Measurements from ENCODE around the gene MLEC.
"Not testable (repeated sequence)": the region's sequence is repeated elsewhere in the genome, so short reads cannot be mapped to it uniquely, and the experiment has no call there.

Gene MLEC

DNA sequence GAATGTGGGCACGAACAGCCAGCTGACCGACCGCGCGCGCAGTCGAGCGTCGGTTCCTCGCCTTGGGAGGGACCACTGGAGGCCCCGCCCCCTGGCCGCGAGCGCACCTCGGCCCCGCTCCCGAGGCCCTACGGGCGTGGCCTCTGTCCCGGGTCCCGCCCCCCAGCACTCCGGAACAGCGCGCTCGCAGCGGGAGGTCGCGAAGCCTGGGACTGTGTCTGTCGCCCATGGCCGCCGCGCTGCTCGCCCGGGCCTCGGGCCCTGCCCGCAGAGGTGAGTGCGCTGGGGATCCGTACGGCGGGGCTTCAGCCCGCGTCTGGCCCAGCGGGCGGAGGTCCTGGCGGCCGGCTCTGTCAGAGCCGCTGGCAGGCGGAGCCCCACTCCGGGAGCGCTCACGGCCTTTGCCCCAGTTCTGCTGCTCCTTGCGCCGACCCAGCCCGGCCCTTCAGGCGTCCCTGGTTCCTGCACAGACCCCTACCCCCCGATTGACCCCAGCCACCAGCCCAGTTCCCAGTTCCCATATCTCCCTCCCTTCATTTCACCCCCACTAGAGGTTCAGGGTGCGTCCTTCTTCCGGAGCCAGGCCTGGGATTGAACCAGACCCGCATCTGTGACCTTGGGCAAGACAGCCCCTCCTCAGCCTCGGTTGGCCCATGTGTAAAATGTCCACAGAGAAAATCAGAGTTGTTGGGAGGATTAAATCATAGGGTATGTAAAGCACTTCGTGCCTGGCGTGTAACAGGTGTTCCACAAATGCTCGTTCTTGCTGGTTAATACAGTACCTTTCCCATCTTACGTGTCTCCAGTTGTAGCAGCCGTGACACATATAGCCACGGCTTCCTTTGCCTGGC, 38.9 kb downstream of the MLEC start, which contains the start of gene ACADS:
ACADS (plus strand) TSS at position 168 of the 851 bp plus-strand sequence; CDS start at position 228, 60 bp downstream.
- H3K9ac ChIP-seq (ENCODE audit: low read length in 5 of 5), result peak within 1 kb of the TSS; percentile 82 to 89 (median 87)
- H3K27me3 ChIP-seq (ENCODE audit: control insufficient read depth in 5 of 5, insufficient read depth in 4 of 5, low read length in 5 of 5), result no peaks in the 10 kb centered on the region
- H3K27ac ChIP-seq (ENCODE audit: low read depth, low read length), result peak within 1 kb of the TSS; percentile 88
- H3K9me3 ChIP-seq (ENCODE audit: control insufficient read depth in 5 of 5, low read length in 5 of 5), result no peaks in the 10 kb centered on the region
- peak within 1 kb of the TSS; percentile 76 to 93 (median 83) for H3K4me3 ChIP-seq (ENCODE audit: low read depth in 1 of 5, low read length in 5 of 5)
- H3K4me1 ChIP-seq (ENCODE audit: control insufficient read depth in 5 of 5, insufficient read depth in 5 of 5, low read length in 5 of 5), result peaks cover 5 to 50% (median 42%) of the 10 kb centered on the region in 5 donors
- peaks cover 0 to 54% (median 42%) of the 10 kb centered on the region in 5 donors for H3K36me3 ChIP-seq (ENCODE audit: control insufficient read depth in 5 of 5, insufficient read depth in 5 of 5, low read length in 5 of 5)

- peak overlapping the region; percentile 82 to 89 (median 87) for H3K9ac ChIP-seq (ENCODE audit: low read length in 5 of 5)
- peaks cover 0 to 49% (median 36%) of the 10 kb centered on the region in 5 donors for H3K36me3 ChIP-seq (ENCODE audit: control insufficient read depth in 5 of 5, insufficient read depth in 5 of 5, low read length in 5 of 5)
- H3K4me1 ChIP-seq (ENCODE audit: control insufficient read depth in 5 of 5, insufficient read depth in 5 of 5, low read length in 5 of 5), result peaks cover 3 to 45% (median 36%) of the 10 kb centered on the region in 5 donors
- H3K4me3 ChIP-seq (ENCODE audit: low read depth in 1 of 5, low read length in 5 of 5), result peak overlapping the region; percentile 76 to 93 (median 83)
- no peaks in the 10 kb centered on the region for H3K9me3 ChIP-seq (ENCODE audit: control insufficient read depth in 5 of 5, low read length in 5 of 5)
- H3K27me3 ChIP-seq (ENCODE audit: control insufficient read depth in 5 of 5, insufficient read depth in 4 of 5, low read length in 5 of 5), result no peaks in the 10 kb centered on the region
- peak overlapping the region; percentile 88 for H3K27ac ChIP-seq (ENCODE audit: low read depth, low read length)
Observed at GRCh38 chr12:120726510-120726793, 39.5 kb downstream of the MLEC start.

DNA sequence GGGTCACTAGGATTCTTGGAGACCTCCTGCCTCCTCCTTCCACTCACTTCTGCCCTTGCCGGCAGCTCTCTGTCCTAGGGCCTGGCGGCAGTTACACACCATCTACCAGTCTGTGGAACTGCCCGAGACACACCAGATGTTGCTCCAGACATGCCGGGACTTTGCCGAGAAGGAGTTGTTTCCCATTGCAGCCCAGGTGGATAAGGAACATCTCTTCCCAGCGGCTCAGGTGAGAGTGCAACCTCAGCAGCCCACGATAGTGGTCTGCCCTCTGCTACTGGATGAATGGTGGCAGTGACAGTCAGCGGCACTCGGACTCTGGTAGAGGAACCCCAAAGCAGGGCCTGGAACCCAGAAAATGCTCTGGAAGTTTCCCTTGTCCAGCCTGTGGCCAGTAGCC, 40.0 kb downstream of the MLEC start:
- peak overlapping the region; percentile 76 to 93 (median 83) for H3K4me3 ChIP-seq (ENCODE audit: low read depth in 1 of 5, low read length in 5 of 5)
- peak overlapping the region in 2 of 5 donors; percentile 88 to 89 for H3K9ac ChIP-seq (ENCODE audit: low read length in 5 of 5)
- H3K27ac ChIP-seq (ENCODE audit: low read depth, low read length), result peak overlapping the region; percentile 88

DNA sequence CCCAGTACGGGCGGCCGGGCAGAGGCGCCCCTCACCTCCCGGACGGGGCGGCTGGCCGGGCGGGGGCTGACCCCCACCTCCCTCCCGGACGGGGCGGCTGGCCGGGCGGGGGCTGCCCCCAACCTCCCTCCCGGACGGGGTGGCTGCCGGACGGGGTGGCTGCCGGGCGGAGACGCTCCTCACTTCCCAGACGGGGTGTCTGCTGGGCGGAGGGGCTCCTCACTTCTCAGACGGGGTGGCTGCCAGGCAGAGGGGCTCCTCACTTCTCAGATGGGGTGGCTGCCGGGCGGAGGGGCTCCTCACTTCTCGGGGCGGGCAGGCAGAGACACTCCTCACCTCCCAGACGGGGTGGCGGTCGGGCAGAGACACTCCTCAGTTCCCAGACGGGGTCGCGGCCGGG, 45.2 kb downstream of the MLEC start:
- H3K27ac ChIP-seq (ENCODE audit: low read depth, low read length); H3K4me3 ChIP-seq (ENCODE audit: low read depth in 1 of 5, low read length in 5 of 5); H3K9me3 ChIP-seq (ENCODE audit: control insufficient read depth in 5 of 5, low read length in 5 of 5); H3K27me3 ChIP-seq (ENCODE audit: control insufficient read depth in 5 of 5, insufficient read depth in 4 of 5, low read length in 5 of 5); H3K9ac ChIP-seq (ENCODE audit: low read length in 5 of 5): not testable (repeated sequence)
- H3K36me3 ChIP-seq (ENCODE audit: control insufficient read depth in 5 of 5, insufficient read depth in 5 of 5, low read length in 5 of 5), result peaks cover 0 to 48% (median 25%) of the 10 kb centered on the region in 5 donors
- H3K4me1 ChIP-seq (ENCODE audit: control insufficient read depth in 5 of 5, insufficient read depth in 5 of 5, low read length in 5 of 5), result peaks cover 0 to 15% (median 11%) of the 10 kb centered on the region in 5 donors

More for the DNA sequence above, 40.0 kb downstream of the MLEC start:
- H3K4me1 ChIP-seq (ENCODE audit: control insufficient read depth in 5 of 5, insufficient read depth in 5 of 5, low read length in 5 of 5), result peaks cover 3 to 40% (median 31%) of the 10 kb centered on the region in 5 donors
- peaks cover 0 to 44% (median 31%) of the 10 kb centered on the region in 5 donors for H3K36me3 ChIP-seq (ENCODE audit: control insufficient read depth in 5 of 5, insufficient read depth in 5 of 5, low read length in 5 of 5)
- no peaks in the 10 kb centered on the region for H3K9me3 ChIP-seq (ENCODE audit: control insufficient read depth in 5 of 5, low read length in 5 of 5)
- no peaks in the 10 kb centered on the region for H3K27me3 ChIP-seq (ENCODE audit: control insufficient read depth in 5 of 5, insufficient read depth in 4 of 5, low read length in 5 of 5)

GRCh38 chr12:120733574-120733973, 46.6 kb downstream of the MLEC start:
- Histone ChIP-seq H3K9ac (ENCODE audit: low read length in 5 of 5) (no peak overlapping the region), H3K27me3 (ENCODE audit: control insufficient read depth in 5 of 5, insufficient read depth in 4 of 5, low read length in 5 of 5) (no peaks in the 10 kb centered on the region), H3K4me1 (ENCODE audit: control insufficient read depth in 5 of 5, insufficient read depth in 5 of 5, low read length in 5 of 5) (peaks cover 0 to 14% (median 9%) of the 10 kb centered on the region in 5 donors), H3K4me3 (ENCODE audit: low read depth in 1 of 5, low read length in 5 of 5) (no peak overlapping the region), H3K27ac (ENCODE audit: low read depth, low read length) (peak overlapping the region; percentile 54), H3K9me3 (ENCODE audit: control insufficient read depth in 5 of 5, low read length in 5 of 5) (no peaks in the 10 kb centered on the region), H3K36me3 (ENCODE audit: control insufficient read depth in 5 of 5, insufficient read depth in 5 of 5, low read length in 5 of 5) (peaks cover 0 to 50% (median 34%) of the 10 kb centered on the region in 5 donors)

DNA sequence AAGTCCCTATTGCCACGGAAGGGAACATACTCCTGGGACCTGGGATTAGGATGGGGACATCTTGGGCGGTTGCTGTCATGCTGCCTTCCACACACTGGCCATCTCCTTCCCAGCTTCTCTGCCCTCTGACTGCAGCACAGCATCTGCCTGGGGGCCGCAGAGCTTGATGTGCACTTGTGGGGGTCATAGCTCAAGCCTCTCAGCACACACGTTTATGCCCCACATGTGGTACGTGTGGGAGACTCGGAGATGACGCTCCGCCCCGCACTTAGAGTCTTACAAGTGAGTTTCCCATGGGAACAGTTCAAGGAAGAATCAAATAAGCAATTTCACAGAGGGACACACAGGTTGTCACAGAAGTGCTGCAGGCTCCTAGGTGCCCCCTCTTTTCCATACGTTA, 47.3 kb downstream of the MLEC start:
- H3K4me1 ChIP-seq (ENCODE audit: control insufficient read depth in 5 of 5, insufficient read depth in 5 of 5, low read length in 5 of 5), result peaks cover 0 to 15% (median 9%) of the 10 kb centered on the region in 5 donors
- H3K4me3 ChIP-seq (ENCODE audit: low read depth in 1 of 5, low read length in 5 of 5), result no peak overlapping the region
- peaks cover 0 to 53% (median 40%) of the 10 kb centered on the region in 5 donors for H3K36me3 ChIP-seq (ENCODE audit: control insufficient read depth in 5 of 5, insufficient read depth in 5 of 5, low read length in 5 of 5)
- no peak overlapping the region for H3K27ac ChIP-seq (ENCODE audit: low read depth, low read length)
- no peaks in the 10 kb centered on the region for H3K27me3 ChIP-seq (ENCODE audit: control insufficient read depth in 5 of 5, insufficient read depth in 4 of 5, low read length in 5 of 5)
- H3K9ac ChIP-seq (ENCODE audit: low read length in 5 of 5), result no peak overlapping the region
- no peaks in the 10 kb centered on the region for H3K9me3 ChIP-seq (ENCODE audit: control insufficient read depth in 5 of 5, low read length in 5 of 5)

DNA sequence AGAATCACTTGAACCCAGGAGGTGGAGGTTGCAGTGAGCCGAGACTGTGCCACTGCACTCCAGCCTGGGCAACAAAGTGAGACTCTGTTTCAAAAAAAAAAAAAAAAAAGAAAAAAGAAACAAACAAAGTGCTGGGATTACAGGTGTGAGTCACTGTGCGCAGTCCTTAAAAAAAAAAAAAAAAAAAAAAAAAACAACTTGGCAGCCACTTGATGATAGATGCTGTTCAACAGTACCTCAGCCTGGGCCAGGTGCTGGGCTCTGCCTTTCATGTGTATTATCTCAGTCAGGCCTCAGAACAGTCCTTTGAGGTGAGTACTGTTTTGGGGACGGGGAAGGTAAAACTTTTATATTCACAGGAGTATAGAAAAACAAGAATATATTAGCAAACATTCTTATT, 48.2 kb downstream of the MLEC start:
- Histone ChIP-seq H3K27ac (ENCODE audit: low read depth, low read length) (no peak overlapping the region), H3K4me1 (ENCODE audit: control insufficient read depth in 5 of 5, insufficient read depth in 5 of 5, low read length in 5 of 5) (peaks cover 0 to 15% (median 9%) of the 10 kb centered on the region in 5 donors), H3K4me3 (ENCODE audit: low read depth in 1 of 5, low read length in 5 of 5) (no peak overlapping the region), H3K27me3 (ENCODE audit: control insufficient read depth in 5 of 5, insufficient read depth in 4 of 5, low read length in 5 of 5) (no peaks in the 10 kb centered on the region), H3K9me3 (ENCODE audit: control insufficient read depth in 5 of 5, low read length in 5 of 5) (no peaks in the 10 kb centered on the region), H3K9ac (ENCODE audit: low read length in 5 of 5) (no peak overlapping the region), H3K36me3 (ENCODE audit: control insufficient read depth in 5 of 5, insufficient read depth in 5 of 5, low read length in 5 of 5) (peaks cover 0 to 53% (median 38%) of the 10 kb centered on the region in 5 donors)

DNA sequence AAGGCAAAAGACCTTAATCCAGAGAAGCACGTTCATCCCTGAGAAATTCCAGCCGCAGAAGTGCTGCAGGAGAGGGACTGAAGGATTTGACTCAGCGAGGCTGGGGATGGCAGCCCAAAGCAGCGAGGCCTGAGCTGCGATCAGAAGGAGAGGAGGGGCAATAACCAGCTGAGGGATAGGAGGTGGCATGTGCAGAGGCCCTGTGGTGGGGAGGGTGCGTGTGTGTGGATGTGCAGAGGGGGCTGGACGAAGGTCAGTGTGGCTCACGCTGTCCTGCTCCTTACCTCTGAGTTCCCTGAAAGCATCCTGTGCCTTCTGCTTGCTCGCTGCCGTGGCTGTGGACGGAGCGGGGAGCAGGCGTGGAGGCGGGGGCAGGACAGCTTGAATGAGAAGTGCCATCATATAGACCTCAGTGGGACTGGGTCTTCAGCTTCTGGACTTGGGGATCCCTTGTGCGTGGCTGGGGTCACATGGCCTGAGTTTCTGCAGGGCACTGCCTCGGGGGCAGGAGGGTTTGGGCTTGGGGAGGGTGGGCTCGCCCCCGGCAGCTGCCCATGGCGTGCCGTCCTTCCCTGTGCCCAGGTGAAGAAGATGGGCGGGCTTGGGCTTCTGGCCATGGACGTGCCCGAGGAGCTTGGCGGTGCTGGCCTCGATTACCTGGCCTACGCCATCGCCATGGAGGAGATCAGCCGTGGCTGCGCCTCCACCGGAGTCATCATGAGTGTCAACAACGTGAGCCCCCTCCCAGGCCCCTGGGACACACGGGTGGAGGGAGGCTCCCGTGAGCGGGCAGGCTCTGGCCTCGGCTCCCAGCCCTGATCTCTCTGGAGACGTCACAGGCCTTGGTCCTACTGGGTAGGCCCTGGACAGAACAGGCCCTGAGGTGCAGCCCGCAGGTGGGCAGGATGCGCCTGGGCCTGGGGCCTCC, 49.7 kb downstream of the MLEC start:
- Histone ChIP-seq H3K27ac (ENCODE audit: low read depth, low read length) (no peak overlapping the region), H3K36me3 (ENCODE audit: control insufficient read depth in 5 of 5, insufficient read depth in 5 of 5, low read length in 5 of 5) (peaks cover 0 to 49% (median 32%) of the 10 kb centered on the region in 5 donors), H3K4me3 (ENCODE audit: low read depth in 1 of 5, low read length in 5 of 5) (no peak overlapping the region)

GRCh38 chr12:120737557-120738251, 50.8 kb downstream of the MLEC start:
- Histone ChIP-seq H3K4me3 (ENCODE audit: low read depth in 1 of 5, low read length in 5 of 5) (no peak overlapping the region), H3K36me3 (ENCODE audit: control insufficient read depth in 5 of 5, insufficient read depth in 5 of 5, low read length in 5 of 5) (peaks cover 0 to 49% (median 32%) of the 10 kb centered on the region in 5 donors), H3K27ac (ENCODE audit: low read depth, low read length) (no peak overlapping the region), H3K9me3 (ENCODE audit: control insufficient read depth in 5 of 5, low read length in 5 of 5) (no peaks in the 10 kb centered on the region), H3K9ac (ENCODE audit: low read length in 5 of 5) (peak overlapping the region in 1 of 5 donors; percentile 25), H3K4me1 (ENCODE audit: control insufficient read depth in 5 of 5, insufficient read depth in 5 of 5, low read length in 5 of 5) (peaks cover 5 to 26% (median 17%) of the 10 kb centered on the region in 5 donors), H3K27me3 (ENCODE audit: control insufficient read depth in 5 of 5, insufficient read depth in 4 of 5, low read length in 5 of 5) (no peaks in the 10 kb centered on the region)

More for the DNA sequence above, 49.7 kb downstream of the MLEC start:
- Histone ChIP-seq H3K9me3 (ENCODE audit: control insufficient read depth in 5 of 5, low read length in 5 of 5) (no peaks in the 10 kb centered on the region), H3K27me3 (ENCODE audit: control insufficient read depth in 5 of 5, insufficient read depth in 4 of 5, low read length in 5 of 5) (no peaks in the 10 kb centered on the region), H3K9ac (ENCODE audit: low read length in 5 of 5) (no peak overlapping the region), H3K4me1 (ENCODE audit: control insufficient read depth in 5 of 5, insufficient read depth in 5 of 5, low read length in 5 of 5) (peaks cover 3 to 20% (median 11%) of the 10 kb centered on the region in 5 donors)
